Measurements from ENCODE around the gene RND2.

The RND2 gene

DNA sequence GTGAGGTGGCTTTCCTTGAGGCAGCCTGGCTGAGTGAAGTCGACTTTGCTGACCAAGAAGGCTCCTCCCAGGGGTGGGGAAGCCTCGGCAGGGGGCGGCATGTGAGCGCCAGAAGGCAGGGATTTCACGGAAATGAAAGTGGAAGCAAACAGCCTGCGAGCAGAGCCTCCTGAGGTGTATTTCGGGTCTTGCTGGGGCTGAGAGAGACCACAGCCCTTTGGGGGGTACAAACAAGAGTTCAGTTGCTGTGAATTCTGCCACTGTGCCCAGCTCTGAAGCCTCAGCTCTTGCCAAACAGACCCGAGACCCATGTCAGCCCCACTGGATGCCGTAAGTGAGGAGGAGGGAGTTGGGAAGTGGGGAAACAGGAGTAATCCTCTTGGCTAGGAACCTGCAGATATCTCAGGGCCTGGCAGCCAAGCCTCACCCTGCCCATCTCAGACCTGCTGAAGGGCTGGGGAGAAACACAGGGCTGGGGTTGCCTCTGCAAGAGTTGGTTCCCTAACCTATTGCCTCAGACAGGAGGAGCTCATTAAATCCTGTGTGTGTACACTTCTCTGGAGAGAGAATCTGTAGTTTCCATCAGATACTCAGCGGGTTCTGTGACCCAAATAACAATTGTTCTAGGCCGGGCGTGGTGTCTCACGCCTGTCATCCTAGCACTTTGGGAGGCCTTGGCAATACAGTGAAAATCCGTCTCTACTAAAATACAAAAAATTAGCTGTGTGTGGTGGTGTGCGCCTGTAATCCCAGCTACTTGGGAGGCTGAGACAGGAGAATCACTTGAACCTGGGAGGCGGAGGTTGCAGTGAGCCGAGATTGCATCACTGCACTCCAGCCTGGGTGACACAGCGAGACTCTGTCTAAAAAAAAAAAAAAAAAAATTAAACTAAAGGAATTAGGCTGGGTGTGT, 18.1 kb upstream of the RND2 start, which contains the start of gene IFI35:
Gene IFI35 (plus strand): TSS at position 146 of the 913 bp plus-strand sequence. CDS start 164 bp downstream, at position 310.
- DNase-seq, result peak; percentile 83

GRCh38 chr17:43010667-43011308, 14.2 kb upstream of the RND2 start:
- DNase-seq, result no peak

GRCh38 chr17:43011728-43012472, 13.1 kb upstream of the RND2 start:
- DNase-seq, result no peak

DNA sequence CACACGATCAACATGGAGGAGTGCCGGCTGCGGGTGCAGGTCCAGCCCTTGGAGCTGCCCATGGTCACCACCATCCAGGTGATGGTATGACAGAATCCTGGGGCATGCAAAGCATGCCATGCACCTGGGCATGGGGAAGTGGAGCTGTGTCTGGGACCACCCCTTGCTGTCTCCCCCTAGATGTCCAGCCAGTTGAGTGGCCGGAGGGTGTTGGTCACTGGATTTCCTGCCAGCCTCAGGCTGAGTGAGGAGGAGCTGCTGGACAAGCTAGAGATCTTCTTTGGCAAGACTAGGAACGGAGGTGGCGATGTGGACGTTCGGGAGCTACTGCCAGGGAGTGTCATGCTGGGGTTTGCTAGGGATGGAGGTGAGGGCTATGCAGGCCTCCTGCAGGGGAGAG, 11.7 kb upstream of the RND2 start:
- no peak for DNase-seq

DNA sequence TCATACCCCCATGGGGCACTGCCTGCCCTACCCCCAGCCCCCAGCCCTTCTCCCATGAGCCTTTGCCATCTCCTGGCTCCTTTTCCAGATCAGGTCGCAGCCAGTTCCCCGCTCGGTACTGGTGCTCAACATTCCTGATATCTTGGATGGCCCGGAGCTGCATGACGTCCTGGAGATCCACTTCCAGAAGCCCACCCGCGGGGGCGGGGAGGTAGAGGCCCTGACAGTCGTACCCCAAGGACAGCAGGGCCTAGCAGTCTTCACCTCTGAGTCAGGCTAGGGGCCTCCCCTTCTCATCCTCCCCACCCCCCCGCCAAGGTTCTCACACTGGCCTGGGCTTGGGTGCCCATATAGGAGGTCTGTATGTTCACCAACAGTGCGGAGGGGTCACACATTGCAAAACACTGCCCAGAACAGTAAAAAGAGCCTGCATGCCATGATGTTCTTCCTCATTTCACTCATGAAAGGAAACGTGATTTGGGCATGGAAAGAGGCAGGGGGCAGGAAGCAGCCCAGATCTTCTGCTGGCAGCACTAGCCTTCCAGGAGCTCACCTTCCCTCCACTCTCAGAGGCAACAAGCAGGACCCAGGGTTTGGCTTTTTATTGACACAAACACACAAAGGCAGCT, 10.9 kb upstream of the RND2 start:
- no peak for DNase-seq

DNA sequence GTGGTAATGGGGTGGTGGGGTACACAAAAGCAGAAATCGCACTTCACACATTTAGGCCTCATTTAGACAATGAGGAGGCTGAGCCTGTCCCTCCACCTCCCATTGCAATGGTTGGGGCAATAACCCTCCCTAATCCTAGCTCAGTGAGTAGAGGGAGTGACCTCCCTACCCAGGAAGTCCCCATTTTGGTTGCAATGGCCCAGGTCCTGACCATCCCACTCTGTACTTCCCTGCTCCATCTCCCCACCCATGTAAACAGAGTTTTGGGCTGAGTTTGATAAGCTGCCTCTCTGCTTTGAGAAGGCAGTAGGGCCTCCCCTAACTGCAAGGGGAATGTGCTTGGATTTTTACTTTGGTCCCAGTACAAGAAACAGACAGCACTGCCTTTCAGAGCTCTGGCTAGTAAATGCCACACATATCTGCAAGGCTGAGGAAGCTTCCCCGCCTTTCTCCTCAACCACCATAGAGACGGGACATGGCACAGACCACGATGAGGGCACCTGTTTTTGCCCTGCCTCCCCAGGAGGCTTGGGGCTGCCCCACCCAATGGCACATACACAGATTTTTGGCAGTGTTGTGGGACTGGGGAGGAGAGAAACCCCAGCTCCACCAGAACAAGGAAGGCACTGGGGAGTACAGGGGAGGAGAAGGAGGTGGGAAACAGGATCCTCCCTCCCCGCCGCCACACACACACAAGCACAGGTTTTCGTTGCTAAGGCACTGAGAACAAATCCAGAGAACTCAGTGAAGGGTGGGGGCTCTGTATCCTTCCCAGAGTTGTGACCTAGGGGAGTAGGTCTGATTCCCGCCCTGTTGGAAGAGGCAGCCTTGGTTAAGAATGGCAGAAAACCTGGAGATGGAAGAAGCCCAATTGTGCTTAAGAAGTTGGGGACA, 10.1 kb upstream of the RND2 start:
- no peak for DNase-seq

GRCh38 chr17:43015579-43015978, 9.5 kb upstream of the RND2 start:
- DNase-seq, result no peak

DNA sequence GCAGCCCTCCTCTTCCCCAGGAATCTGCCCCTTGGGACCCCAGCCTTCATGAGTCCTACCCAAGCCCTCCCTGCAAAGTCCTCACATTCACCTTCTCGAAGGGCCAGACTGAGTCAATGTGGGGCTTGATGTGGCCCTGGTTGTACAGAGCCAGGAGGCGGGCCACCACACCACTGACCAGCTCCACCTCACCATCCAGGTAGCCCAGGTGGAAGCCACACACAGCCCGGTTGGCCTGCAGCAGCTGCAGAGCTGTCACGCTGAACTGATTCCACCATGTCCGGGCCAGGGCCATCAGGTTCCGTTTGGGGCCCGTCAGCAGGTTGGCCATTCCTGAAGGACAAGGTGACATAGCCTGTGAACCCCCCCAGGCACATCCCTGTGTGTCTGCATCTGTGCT, 8.8 kb upstream of the RND2 start:
- DNase-seq, result no peak

DNA sequence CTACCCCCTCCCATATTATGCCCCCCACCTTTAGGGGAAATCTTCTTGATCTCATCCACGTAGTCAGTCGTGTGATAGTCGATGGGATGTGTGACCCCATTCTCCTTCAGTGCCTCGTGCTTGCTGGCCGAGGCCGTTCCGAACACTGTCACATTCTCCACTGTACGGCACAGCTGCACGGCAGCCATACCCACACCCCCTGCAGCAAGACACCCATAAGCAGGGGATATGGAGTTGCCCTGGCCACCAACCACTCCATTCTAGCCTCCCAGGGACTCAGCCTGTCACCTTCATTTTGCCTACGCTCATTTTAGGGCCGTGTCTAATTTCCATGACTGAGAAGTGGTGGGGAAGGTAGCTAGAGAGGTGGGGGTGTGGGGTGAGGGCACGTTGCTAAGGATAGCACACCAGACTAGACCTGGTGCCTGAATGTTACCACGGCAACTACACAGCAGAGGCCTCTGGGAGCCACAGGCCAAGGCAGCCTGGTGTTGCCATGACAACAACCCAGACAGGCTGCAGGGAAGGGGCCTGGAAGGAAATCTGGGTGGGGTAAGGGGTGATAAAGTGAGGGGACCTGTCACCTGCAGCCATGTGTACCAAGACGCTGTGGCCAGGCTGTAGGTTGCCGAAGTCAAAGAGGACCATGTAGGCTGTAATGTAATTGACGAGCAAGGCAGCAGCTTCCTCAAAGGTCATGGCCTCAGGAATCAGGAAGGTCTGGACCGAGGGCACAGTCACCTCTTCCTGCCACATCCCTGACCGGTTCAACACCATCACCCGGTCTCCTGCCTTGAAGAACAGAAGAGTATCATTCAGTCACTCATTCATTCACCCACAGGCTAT, 6.8 kb upstream of the RND2 start:
- no peak for DNase-seq

DNA sequence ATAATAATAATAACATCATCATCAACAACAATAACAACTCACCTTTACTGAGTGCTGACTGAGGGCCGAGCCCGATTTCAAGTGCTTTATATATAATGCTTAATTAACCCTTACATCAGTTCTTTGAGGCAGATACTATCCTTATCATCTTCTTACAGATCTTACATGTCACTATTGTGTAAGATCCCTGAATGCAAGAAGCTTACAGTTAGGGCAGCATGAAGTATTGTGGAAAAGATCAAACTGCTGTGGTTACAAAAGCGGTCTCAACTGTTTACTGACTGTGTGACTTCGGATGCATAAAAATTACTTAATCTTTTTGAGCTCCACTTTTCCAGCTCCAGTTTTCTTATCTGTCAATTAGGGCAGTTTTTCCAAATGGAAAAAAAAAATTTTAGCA, 6.1 kb upstream of the RND2 start:
- no peak for DNase-seq

DNA sequence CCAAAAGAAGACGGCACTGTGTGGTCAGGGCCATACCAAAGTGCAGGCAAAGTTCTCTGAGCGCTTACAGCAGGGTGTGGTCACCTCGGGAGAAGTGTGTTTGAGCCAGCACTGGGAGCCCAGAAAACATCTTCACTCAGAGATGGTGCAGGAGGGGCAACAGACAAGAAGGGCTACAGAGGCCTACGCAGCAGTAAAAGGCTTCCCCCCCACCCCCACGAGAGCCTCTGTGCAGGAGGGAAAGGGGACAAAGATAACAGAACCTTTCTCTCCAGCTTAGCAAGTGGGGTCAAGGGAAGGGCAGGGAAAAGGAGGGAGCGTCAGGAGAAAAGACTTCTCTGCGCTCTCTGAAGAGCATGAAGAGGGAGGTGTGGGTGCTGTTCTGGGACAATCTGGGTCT, 5.6 kb upstream of the RND2 start:
- no peak for DNase-seq

DNA sequence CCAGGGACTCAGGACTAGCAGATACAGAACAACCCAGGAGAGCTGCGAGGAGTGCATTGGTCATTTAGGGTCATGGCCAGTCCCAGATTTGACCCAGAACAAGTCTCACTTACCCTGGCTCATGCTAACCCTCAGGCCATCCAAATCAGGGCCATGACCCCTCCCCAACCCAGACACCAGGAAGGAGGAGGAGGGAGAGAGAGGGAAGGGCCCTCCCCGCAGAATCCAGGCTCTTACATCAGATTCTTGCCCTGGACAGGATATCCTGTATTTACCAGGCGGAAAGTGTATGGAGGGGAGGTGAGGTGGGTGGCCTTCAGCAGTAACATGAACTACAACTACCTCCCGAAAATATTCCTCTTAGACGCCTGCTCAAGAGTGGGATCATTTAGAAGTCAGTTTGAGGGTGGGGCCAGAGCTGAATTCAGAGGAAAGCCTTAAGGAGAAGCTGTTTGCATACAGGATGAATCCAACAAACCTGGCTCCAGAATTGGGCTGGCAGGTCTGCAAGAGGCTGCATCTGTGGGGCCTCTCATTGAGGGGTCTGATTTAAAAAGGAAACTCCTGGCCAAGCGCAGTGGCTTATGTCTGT, 4.9 kb upstream of the RND2 start:
- DNase-seq, result no peak

DNA sequence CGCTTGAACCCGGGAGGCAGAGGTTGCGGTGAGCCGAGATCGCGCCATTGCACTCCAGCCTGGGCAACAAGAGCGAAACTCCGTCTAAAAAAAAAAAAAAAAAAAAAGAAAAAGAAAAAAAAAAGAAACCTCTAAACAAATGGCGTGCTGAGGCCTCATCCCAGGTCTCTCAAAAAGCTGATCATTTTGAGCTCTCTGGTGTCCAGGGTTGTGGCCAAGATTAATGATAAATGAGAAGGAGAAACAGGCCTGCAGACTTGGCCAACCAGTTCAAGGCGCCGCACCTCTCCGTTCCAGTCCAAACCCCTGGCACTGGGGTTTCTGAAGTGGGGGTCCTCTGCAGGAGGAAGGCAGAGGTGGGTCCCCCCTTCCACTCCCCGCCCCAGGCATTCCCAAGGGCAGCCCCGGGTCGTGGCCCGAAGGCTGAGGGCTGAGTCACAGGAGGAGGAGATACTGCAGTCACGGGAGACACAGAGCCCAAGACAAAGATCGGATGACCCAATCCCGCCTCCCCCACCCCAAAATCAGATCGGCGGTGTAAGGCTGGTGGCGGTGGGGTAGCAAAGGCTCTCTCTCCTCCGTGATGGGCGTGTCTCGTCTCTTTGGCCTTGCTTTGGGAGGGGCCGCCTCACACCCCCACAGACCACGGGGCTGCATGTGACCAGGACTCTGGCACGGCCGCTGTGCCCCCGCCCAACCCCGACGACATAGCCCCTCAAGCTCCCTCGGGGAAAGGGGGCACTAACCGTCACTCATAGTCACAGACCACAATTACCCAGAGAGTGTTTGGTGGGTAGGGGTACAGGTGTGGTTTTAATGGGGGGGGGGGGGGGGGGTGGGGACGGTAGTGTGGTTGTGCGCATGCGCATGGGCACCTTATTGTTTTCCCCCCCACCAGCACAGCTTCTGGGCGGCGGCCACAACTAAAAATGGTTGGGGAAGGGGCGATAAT, 4.0 kb upstream of the RND2 start:
- no peak for DNase-seq

DNA sequence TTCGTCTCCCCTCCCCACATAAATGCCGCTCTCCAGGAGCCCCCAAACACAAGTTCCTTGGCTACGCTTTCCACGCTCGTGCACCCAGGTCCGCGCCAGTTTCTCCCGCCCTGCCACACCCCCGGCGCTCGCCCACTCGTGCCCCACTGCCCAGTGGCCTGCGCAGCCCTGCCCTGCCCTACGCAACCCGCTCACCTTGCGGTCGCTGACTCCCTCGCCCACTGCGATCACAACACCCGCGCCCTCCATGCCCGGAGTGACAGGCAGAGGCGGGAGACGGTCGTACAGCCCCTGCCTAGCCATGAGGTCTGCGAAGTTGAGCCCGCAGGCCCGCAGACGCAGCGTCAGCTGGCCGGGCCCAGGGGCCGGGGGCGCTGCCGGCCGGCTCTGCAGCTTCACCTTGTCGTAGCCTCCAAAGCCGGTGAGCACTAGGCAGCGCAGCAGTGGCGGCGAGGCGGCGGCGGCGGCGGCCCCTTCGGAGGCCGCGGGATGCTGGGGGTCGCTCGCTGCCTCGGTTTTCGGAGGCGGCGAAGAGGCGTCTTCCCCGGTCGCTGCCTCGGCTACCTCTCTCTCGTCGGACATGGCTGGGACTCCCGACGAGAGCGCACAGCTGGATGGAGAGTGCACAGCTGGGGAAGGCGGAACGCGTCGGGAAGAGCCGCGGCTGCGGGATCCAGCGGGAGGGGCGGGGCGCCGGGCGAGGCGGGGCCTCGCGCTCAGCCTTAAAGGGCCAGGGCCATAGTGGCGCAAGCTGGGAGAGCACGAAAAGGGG, 3.1 kb upstream of the RND2 start, which contains the start of gene VAT1:
Gene VAT1 (minus strand): TSS at position 645 of the 772 bp plus-strand sequence. CDS start 63 bp downstream, at position 582.
- DNase-seq, result peak; percentile 50

- no peak for DNase-seq
Measured at GRCh38 chr17:43025290-43025657, 243 bp downstream of the RND2 start.

- DNase-seq, result no peak
Measured at GRCh38 chr17:43025766-43026537, 921 bp downstream of the RND2 start.

DNA sequence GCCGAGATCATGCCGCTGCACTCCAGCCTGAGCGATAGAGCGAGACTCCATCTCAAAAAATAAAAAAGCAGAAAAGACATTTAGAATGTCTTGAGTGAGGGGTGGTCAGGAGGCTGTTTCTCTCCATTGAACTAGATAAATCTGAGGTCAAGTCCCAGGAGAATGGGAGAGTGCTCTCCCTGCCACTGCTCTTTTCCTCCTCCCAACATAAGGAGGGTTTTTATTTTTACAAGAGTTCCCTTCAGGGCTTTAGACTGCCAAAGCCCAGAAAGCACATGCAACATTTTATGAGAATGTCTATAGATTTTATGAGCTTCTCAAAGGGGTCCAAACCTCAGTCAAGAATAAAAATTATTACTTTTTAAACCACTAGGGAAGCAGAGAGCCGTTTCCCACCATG, 1.6 kb downstream of the RND2 start:
- no peak for DNase-seq
